Panc1 (cell line): ENCODE data around the gene APOBEC2. TPM values are rescaled to one million over a fixed set of nuclear protein-coding genes. Genes with fewer than 3 reads are reported as not detected.
"Not testable (repeated sequence)": the region's sequence is repeated elsewhere in the genome, so short reads cannot be mapped to it uniquely, and the experiment has no call there.

Experiments used
- ATAC-seq: fragments of 200-7000 bp; cut with Tn5 transposase; 2 replicates; pipeline ENCODE4 v1.9.1; 2020; ENCODE audit warnings: mild to moderate bottlenecking, moderate library complexity
- BruUV-seq: library from RNA; stranded (reverse); fragments of 400-500 nt; replicated peaks from 2 replicates; lab custom pipeline; 2021; lab: Mats Ljungman, UMichigan
- CTCF ChIA-PET: fragments of 300-600 bp; sonication (Branson Sonifier 250); formaldehyde crosslinking; loops from one replicate; lab custom pipeline; 2022; ENCODE audit warnings: antibody characterized with exemption; lab: Charles Lee
- POLR2A ChIA-PET: fragments of 300-600 bp; sonication (Branson Sonifier 250); formaldehyde crosslinking; loops from one replicate; lab custom pipeline; 2022; ENCODE audit warnings: antibody characterized with exemption; lab: Charles Lee
- DNase-seq: peaks from one replicate; pipeline ENCODE4 v3.0.0-alpha.2; 2010; ENCODE audit warnings: low read depth, low spot score
- H3K27ac ChIP-seq: 2 replicates; pipeline ENCODE4 v1.5.1; 2011; ENCODE audit warnings: mild to moderate bottlenecking, low read length, inconsistent platforms
- H3K27me3 ChIP-seq: fragments of 200-500 bp; sonication (Bioruptor generic); 2 replicates; pipeline ENCODE4 v1.6.0; 2014; ENCODE audit warnings: low read length, inconsistent platforms; ENCODE audit not compliant: control insufficient read depth, insufficient read depth
- H3K36me3 ChIP-seq: fragments of 200-500 bp; sonication (Bioruptor generic); 2 replicates; pipeline ENCODE4 v1.5.1; 2014; ENCODE audit warnings: inconsistent platforms, mild to moderate bottlenecking, low read length, moderate library complexity; ENCODE audit not compliant: control insufficient read depth, insufficient read depth
- H3K4me1 ChIP-seq: 2 replicates; pipeline ENCODE4 v1.5.1; 2011; ENCODE audit warnings: inconsistent platforms, mild to moderate bottlenecking, low read length, moderate library complexity; ENCODE audit not compliant: control insufficient read depth, insufficient read depth
- H3K4me3 ChIP-seq, 2 experiments: 2 replicates each; pipeline ENCODE4 v1.5.1; 2011 to 2012; ENCODE audit warnings: low read depth in 2 of 2, low read length in 2 of 2, mild to moderate bottlenecking in 2 of 2, inconsistent platforms in 1 of 2, moderate library complexity in 1 of 2
- H3K9me3 ChIP-seq: fragments of 200-500 bp; sonication (Bioruptor generic); 2 replicates; pipeline ENCODE4 v1.5.1; 2014; ENCODE audit warnings: low read depth, mild to moderate bottlenecking, inconsistent platforms, low read length, moderate library complexity; ENCODE audit not compliant: control insufficient read depth, insufficient read depth
- CTCF ChIP-seq: fragments of 450-650 bp; IDR thresholded peaks from 2 replicates; pipeline ENCODE4 v1.5.1; 2017; ENCODE audit warnings: mild to moderate bottlenecking
- POLR2AphosphoS5 ChIP-seq: IDR thresholded peaks from 2 replicates; pipeline ENCODE4 v1.6.1; 2012; ENCODE audit warnings: mild to moderate bottlenecking, low read depth, low read length, moderate library complexity
- REST ChIP-seq, 2 experiments: IDR thresholded peaks; 2 replicates each; pipeline ENCODE4 v1.6.1; 2011 to 2012; ENCODE audit warnings: low read depth in 2 of 2, control low read depth in 1 of 2, low read length in 1 of 2, mild to moderate bottlenecking in 1 of 2, moderate library complexity in 1 of 2; ENCODE audit not compliant: insufficient read depth in 1 of 2
- SIN3A ChIP-seq: IDR thresholded peaks from 2 replicates; pipeline ENCODE4 v1.6.1; 2012; ENCODE audit warnings: low read depth, mild to moderate bottlenecking, low read length, moderate library complexity, borderline replicate concordance; ENCODE audit not compliant: insufficient read depth
- TCF7L2 ChIP-seq: IDR thresholded peaks from 2 replicates; pipeline ENCODE4 v1.6.1; 2011; ENCODE audit warnings: mild to moderate bottlenecking, low read depth, low read length, inconsistent platforms
- in situ Hi-C: cut with HindIII; loops from 2 replicates; pipeline ENCODE4 v1.10.0; 2016; ENCODE audit warnings: low sequenced_read_pairs, low pct_unique_long_range_greater_than_20kb
- intact Hi-C: fragments of 100-400 bp; cut with micrococcal nuclease; formaldehyde crosslinking; loops from one replicate; pipeline ENCODE4 v1.10.0; 2022; ENCODE audit not compliant: unreplicated experiment
- total RNA-seq: library from RNA; stranded (reverse); gene quantifications from one replicate; pipeline ENCODE4 v1.2.1, GENCODE V29; 2021; ENCODE audit not compliant: unreplicated experiment

APOBEC2 gene
- total RNA-seq, 1 experiment from 2014 or later, result not detected

- BruUV-seq, result no TSS peak
- POLR2A ChIA-PET, result no interaction called here
Measured at GRCh38 chr6:41014780-41015179, 38.2 kb upstream of the APOBEC2 start.

GRCh38 chr6:41015860-41016259 lies 37.1 kb upstream of the APOBEC2 start:
- POLR2A ChIA-PET, CTCF ChIA-PET, DNase-seq: not testable (repeated sequence)

More at GRCh38 chr6:41014780-41015179, 38.2 kb upstream of the APOBEC2 start:
- Histone ChIP-seq H3K36me3 (no peaks in the 10 kb centered on the region), H3K27ac (peak overlapping the region; percentile 9; the same call in 1 of the 2 replicates), H3K4me3 (no peak overlapping the region), H3K4me1 (peaks cover 16% of the 10 kb centered on the region), H3K9me3 (no peaks in the 10 kb centered on the region), H3K27me3 (no peaks in the 10 kb centered on the region)
- TF ChIP-seq POLR2AphosphoS5 (no peak), CTCF (no peak), TCF7L2 (no peak), REST (IDR thresholded peaks at IDR 0.05; ENCODE audit: insufficient read depth in 1 of 2, low read depth in 2 of 2, low read length in 1 of 2) (no peak), SIN3A (no peak)
- CTCF ChIA-PET, result no interaction called here
- no peak for DNase-seq
- no peak for ATAC-seq
- in situ Hi-C loops (no loop called here), intact Hi-C loops (no loop called here)

GRCh38 chr6:41017663-41018062 lies 35.3 kb upstream of the APOBEC2 start:
- H3K4me3 ChIP-seq, result no peak overlapping the region

More at GRCh38 chr6:41015860-41016259, 37.1 kb upstream of the APOBEC2 start:
- H3K4me1 ChIP-seq, result peaks cover 19% of the 10 kb centered on the region
- intact Hi-C loops, in situ Hi-C loops, H3K27ac ChIP-seq, H3K27me3 ChIP-seq, H3K4me3 ChIP-seq, H3K9me3 ChIP-seq, ATAC-seq, BruUV-seq, H3K36me3 ChIP-seq: not testable (repeated sequence)

More at GRCh38 chr6:41017663-41018062, 35.3 kb upstream of the APOBEC2 start:
- Histone ChIP-seq H3K9me3 (no peaks in the 10 kb centered on the region), H3K27ac (peak overlapping the region; percentile 91), H3K36me3 (no peaks in the 10 kb centered on the region), H3K4me1 (peaks cover 31% of the 10 kb centered on the region), H3K27me3 (no peaks in the 10 kb centered on the region)
- POLR2A ChIA-PET, result interaction anchor here (0.5 to 0.6 kb wide), 2 partner anchors 45 to 581 kb away, joined by 3 to 9 read pairs; no protein-coding TSS in a partner anchor
- ATAC-seq, result no peak
- intact Hi-C loops, result no loop called here
- CTCF ChIA-PET, result no interaction called here
- in situ Hi-C loops, result no loop called here
- no peak for DNase-seq
- no TSS peak for BruUV-seq
- TF ChIP-seq REST (IDR thresholded peaks at IDR 0.05; ENCODE audit: insufficient read depth in 1 of 2, low read depth in 2 of 2, low read length in 1 of 2) (no peak), CTCF (no peak), SIN3A (no peak), POLR2AphosphoS5 (no peak), TCF7L2 (no peak)
